HG02981 (cell line): ENCODE measurements around the gene NMUR2.
A peak's percentile ranks its signal among the peaks of the same experiment; 100 is the strongest.

ENCODE experiments used
- ATAC-seq: cut with Tn5 transposase; IDR thresholded peaks from one replicate; pipeline ENCODE4 v1.9.1; 2021; ENCODE audit warnings: mild to moderate bottlenecking, moderate library complexity; ENCODE audit not compliant: unreplicated experiment

Gene NMUR2, protein sequence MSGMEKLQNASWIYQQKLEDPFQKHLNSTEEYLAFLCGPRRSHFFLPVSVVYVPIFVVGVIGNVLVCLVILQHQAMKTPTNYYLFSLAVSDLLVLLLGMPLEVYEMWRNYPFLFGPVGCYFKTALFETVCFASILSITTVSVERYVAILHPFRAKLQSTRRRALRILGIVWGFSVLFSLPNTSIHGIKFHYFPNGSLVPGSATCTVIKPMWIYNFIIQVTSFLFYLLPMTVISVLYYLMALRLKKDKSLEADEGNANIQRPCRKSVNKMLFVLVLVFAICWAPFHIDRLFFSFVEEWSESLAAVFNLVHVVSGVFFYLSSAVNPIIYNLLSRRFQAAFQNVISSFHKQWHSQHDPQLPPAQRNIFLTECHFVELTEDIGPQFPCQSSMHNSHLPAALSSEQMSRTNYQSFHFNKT

DNA sequence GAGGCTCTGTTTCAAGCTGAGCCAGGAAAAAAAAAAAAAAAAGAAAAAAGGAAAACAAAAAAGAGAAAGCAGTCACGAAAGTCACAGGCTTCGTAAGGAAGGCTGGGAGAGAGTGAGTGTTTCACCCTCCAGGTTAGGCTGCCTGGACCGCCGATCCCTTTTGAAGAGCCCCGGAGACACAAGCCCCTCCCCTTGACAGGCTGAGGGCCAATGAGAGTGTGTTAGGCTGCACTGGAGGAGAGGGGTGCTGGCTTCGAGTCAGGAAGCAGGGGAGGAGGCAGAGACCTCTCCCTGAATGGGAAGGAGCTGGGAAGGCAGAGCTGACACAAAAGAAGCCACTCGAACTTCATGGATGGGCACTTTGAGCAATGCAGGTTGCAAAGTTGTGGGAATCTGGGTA lies at the start of gene NMUR2:
Gene NMUR2, minus strand, starts transcription at position 135 of the 400 bp plus-strand sequence. CDS start 166 bp downstream, outside the sequence.
- ATAC-seq, result no peak

DNA sequence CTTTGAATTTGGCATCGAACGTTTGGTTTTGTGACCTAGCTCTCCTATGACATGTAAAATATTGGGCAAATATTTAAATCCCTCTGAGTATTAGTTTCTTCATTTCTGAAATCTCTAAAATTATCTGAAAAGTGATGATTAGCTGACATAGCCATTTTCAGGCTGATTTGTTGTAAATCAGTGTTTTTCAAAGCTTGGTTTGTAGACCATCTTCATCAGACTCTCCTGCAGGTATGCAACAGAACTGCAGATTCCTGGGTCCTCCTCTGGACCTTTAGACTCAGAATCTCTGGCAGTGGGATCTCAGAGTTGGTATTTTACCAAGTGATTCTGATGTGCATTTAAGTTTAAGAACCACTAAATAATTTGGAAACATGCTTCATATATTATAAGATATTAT lies 38.9 kb upstream of the NMUR2 start:
- no peak for ATAC-seq

DNA sequence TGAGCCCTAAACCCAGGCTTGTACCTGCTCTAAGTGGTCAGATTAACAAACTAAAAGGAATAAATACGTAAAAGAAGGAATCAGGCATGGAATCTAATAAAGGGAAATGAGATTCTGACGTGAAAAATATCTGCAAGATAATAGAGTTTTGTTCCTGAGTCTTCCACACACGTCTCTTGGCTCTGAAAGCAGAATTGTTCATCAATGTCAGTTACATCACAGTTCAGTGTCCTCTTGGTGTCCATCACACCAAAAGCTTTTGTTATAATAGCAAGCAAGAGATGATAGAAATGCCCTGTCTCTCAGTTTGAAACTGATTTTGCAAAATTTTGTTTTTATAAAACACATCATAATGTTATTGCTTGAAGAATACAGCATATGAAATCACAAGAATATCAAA lies 34.7 kb upstream of the NMUR2 start:
- ATAC-seq, result no peak

DNA sequence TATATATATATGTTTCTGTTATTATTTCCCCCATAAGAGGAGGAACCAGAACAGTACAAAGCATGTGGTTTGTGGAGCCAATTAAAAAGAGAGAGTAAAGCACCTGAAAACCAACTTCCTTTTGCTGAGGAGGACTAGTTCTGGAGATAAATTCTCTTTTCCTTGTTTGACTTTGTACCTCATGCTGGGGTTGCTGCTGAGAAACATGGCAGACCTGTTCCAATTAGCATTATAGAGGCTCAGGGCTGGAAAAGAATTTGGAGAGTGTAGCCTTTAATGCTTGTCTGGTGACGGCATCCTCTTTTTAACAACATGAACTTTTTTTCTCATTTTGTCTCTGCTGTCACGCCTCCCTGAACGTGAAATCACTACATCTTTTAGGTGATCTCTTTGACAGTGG lies 32.8 kb upstream of the NMUR2 start:
- no peak for ATAC-seq

DNA sequence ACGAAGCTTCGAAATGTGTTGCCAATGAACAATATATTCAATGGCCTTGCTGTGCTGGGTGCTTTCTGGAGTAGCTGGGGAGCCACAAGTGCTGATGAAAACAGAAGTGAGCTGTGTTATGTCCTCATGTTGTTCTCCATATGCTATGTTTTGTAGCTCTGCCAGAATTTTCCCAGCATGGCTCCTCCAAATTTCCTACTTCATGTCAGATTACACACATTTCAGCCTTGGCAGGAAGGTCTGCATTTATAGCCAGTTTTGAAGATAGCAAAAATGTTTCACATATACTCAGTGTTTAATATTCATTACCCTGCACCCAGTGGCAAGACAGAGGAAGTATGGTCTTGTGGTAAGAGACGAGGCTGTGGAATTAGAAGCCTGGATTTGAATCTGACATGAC lies 22.6 kb upstream of the NMUR2 start:
- no peak for ATAC-seq

DNA sequence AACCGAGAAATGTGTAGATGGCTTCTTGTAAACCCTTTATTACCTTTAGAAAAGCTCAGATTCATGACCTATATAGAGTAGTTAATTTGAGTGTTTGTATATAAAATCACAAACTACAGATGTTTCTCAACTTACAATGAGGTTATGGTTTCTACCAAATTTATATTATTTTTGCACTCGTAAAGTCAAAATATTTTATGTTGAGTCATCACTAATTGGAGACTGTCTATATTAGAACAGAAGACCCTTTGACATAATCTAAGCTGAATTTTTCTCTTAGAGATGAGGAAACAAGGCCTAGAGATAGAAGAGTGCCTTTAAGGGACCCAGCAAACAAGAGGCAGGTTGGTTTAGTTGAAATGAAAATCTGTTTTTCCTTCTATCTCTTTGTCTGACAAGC lies 20.0 kb upstream of the NMUR2 start:
- ATAC-seq, result no peak

DNA sequence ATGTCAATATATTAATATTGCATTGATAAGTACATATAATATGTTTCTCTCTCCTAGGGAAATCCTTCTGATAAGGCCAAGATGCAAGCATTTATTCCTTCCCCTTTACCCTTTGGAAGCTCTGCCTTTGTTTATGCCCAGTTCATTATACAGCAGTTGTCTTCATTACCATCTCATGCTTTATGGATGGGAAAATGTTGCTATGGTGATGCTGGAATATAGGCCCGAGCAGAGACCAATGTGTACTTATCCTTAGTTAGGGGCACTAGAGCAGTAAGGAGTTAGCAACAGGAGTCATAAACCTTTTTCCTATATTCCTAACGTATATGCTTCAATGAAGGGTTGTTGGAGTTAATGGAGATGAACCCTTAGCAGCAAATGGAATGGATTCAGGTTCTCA lies 19.4 kb upstream of the NMUR2 start:
- no peak for ATAC-seq

DNA sequence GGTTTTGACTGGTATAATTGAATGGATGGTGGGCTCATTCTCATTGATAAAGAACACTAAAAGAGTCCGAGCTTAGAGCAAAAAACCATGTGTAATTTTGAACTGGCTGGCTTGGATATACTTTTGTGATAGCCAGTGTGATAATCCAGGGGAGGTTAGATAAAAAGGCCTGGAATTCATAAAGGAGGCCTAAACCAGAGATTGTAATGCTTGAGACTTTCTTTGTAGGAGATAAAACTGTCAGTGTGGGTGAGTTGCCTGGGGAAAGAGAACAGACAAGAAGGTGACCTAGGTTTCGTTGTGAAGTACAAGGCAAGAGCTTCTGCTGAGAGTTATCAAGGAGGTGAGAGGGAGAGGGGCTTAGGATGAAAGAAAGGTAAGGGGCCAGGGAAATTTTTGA lies 17.0 kb upstream of the NMUR2 start:
- ATAC-seq, result no peak

DNA sequence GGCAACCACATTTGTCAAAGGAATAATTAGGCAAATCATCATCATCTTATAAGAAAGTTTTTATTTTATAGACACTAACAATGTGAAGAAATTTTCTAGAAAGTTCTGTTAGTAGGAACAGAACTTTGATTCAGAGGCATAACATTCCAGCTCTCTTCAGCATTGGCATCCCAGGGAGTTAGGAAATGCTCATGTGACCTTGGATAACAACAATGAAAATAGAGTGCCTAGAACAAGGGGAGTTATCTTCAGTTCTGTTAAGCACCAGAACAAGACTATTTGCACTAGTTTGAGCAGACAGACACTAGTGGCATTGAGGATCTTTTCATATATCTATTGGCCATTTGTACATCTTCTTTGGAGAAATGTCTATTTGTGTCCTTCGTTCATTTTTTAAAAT lies 7.0 kb upstream of the NMUR2 start:
- ATAC-seq, result no peak

DNA sequence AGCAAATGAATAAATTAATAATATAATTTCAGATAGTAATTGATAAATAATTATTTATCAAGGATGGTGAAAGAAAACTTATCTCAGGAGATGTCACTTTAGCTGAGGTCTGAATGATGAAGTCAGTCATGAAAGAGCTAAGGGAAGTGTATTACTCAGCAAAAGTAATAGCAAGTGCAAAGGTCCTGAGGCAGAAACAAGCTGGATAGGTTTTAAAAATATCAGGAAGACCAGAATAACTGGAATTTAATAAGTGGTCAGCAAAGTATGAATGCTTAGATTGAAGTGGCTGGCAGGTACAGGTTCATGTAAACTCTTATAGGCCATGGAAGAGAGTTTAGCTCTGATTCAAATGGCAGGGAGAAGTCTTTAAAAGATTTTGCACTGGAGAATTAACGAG lies 1.0 kb upstream of the NMUR2 start:
- no peak for ATAC-seq

DNA sequence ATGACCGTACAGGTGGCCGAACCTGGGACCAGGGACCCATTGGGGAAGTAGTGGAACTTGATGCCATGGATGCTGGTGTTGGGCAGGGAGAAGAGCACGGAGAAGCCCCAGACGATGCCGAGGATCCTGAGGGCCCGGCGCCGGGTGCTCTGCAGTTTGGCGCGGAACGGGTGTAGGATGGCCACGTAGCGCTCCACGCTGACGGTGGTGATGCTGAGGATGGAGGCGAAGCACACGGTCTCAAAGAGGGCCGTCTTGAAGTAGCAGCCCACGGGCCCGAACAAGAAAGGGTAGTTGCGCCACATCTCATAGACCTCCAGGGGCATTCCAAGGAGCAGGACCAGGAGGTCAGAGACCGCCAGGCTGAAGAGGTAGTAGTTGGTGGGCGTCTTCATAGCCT lies 585 bp downstream of the NMUR2 start:
- no peak for ATAC-seq

DNA sequence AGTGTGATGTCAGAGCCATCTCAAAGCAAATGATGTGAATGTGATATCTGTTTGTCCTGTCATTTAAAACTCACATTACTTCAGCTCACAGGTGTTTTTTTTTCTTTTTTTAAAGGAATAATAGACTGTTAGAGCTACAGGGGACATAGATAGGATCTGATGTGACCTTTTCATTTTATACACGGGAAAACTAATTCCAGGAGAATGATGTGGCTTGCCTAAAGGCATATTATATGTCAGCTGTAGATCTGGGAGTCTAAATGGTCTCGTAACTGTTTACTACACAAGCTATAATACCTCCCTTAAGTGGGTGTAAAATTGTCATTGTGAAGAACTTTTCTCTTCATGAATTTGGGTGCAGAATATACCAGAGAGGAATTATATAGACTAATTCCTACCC lies 2.0 kb downstream of the NMUR2 start:
- ATAC-seq, result no peak

DNA sequence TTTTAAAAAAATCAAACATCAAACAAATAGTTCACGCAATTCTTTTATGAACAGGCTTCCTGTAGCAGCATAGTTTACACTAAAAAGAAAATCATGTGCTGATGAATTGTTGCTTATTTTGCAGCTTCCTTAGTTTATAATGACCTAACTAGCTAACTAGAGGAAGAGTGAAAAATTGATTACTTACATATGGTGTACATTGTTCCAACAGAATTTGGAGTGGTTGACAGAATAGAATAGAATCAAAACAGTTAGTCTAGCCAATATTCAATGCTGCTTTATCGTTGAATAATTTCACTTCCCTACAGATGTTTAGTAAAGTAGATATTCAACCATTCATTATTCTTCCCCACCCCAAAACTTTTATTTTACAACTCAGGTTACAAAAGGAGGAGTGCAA lies 4.2 kb downstream of the NMUR2 start:
- ATAC-seq, result no peak

DNA sequence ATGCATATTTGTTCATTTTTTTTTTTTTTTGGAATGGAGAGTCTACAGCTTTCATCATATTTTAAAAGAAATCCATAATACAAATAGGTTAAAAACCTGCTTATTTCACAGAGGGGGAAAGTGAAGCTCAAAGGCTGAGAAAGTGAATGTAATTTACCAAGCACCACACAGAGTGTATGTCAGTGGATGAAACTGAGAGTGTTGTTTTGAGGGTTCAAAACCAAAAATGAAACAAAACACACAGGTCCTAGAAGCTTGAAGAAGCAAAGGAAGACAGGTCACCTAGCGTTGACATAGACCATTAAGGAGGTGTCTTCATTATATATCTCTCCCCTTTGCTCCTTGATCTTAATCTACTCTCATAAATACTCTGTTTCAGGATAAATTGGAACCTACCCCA lies 7.5 kb downstream of the NMUR2 start:
- ATAC-seq, result peak; percentile 69

DNA sequence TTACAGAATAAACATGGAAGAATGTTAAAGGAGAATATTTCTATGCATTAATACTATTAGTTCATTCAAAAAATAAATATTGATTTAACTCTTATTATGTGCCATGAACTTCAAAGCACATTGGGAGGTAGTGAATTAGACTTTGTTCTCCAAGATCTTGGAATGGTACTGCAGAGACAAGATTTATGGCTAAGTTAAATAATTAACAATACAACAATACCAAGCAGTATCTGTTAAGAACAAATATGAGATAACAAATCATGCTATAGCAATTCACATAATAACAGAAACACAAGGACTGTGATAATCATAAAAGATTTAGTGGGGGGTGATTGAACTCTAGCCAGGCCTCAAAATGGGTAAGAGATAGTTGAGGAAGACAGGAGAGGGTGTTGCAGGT lies 11.6 kb downstream of the NMUR2 start:
- ATAC-seq, result no peak

DNA sequence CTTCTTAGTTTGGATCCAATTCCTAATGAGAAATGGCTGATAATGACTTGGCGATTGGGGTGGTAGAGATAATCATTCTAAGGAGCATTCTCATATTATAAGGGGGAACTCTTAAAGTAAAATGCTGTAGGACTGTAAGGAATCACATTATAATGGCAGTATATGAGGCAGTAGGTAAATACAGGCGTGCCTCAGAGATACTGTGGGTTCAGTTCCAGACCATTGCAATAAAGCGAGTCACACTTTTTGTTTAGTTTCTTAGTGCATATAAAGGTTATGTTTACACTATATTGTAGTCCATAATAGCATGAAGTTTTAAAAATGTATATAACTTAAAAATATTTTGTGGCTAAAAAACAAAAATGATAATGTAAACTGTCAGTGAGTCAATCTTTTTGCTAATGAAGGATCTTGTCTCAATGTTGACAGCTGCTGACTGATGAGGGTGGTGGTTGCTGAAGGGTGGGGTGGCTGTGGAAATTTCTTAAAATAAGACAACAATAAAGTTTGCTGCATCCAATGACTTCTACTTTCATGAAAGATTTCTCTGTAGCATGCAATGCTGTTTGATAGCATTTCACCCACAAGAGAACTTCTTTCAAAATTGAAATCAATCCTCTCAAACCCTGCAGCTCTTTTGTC lies 15.8 kb downstream of the NMUR2 start:
- no peak for ATAC-seq

DNA sequence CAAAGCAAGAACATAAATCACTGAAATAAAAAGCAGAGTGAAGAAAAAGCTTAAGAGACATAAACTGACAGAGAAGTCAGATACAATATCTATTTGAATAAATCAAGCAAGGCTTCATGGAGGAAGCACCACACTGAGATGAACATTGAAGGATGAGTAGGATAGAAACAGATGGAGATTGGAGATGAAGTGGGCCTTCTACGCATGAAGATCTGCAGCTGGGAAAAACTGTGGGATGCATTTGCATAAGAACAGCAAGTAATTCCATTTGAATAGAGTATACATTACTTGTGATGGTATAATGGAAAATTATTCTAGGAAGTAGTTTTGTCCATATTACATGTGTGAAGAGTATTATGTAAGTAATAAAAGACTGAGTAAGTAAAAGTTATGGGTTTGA lies 16.5 kb downstream of the NMUR2 start:
- no peak for ATAC-seq

DNA sequence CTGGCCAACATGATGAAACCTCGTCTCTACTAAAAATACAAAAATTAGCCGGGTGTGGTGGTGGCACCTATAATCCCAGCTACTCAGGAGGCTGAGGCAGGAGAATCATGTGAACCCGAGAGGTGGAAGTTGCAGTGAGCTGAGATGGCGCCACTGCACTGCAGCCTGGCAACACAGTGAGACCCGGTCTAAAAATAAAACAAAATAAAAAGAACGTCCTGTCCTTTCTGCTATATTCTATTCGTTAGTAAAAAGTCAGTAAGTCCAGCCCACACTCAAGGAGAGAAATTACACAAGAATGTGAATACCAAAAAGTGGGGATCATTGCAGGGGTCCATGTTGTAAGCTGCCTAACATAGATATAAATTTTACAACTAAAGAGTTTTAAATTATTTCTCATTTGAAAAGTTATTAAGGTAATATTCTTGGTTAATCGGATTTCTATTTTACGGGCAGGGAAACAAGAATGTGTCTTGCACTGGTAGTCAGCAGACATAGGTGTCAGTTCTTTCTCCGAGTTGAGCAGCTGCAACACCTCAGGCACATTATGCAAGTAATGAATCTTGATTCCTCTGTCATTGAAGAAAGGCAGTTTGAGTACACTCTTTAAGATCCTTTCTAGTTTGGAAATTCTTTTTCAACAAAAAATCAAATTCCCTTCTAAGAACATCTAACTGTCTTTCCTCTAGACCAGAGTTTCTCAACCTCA lies 24.5 kb downstream of the NMUR2 start:
- no peak for ATAC-seq

DNA sequence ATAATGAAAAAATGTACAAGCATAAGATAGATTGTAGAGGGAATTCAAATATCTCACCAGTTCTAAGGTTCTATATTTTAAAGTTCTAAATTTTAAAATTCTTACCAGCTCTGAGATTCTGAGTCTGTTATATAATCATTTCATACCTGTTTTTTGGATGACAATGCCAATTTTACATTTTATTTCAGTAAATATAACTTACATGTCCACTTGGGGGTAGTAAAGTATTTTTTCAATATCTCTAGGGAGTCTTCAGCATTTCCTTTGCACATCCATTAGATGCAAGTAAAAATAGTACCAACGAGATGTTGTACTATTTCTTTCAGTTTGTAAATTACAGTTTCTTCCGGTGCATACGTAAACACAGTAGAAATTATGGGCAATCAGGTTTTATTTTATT lies 25.7 kb downstream of the NMUR2 start:
- ATAC-seq, result no peak

DNA sequence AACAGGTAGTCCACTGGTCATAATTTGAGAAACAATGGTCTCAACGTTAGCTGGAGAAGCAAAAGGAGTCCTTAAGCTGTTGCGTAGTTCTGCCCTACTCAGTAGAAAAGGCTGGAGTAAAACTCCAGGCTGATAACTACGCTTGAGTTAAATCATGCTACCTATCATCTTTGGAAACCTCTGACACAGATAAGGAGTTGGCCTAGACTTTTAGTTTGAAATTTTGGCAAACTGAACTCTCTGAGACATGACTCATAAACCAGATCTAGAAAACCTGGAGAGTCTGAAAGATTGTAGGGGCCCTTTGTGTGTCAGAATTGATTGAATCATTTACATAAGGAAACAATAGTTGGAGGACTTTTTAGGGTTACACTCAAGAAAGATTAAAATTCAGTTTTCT lies 26.3 kb downstream of the NMUR2 start:
- no peak for ATAC-seq

DNA sequence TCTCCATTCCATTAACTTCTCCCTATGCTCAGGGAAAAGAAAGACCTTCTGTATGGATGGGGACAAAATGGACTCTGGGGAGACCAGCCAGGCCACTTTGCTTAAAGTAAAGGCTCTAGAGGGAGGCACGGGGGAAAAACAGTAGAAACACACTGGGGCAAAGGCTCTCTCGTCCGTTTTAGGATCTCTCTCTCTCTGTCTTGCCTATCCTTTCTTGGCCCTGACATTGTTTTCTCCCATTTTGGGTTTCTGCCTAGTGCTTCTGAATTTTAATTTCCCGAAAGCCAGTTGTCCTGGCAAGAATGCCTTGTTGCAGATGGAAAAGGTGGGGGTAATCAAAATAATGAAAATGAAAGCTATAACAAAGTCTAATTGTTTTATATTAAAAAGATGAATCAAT lies 28.2 kb downstream of the NMUR2 start:
- no peak for ATAC-seq

DNA sequence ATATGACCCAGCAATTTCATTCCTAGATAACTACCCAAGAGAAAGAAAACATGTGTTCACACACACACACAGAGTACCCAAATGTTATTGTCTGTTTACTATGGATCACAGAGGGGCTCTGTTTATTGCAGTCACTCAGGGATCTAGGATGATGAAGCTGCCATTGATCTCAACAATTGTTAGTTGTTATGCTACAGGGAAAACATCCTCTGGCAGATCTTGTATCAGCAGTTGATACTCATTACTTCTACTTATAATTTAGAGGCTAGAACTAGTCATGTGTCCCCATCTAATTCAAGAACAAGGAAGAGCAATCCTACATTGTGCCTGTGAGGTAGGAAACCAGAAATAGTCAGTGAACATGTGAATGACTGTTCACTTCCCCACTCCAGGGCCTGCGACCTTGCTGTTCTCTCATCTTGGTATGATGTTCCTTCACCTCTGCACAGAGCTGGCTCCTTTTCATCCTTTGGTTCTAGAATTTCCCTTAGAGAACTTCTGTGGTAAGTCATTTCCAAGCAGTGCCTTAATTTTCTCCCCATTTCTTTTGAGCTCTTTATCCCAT lies 30.3 kb downstream of the NMUR2 start:
- no peak for ATAC-seq
